Measurements from ENCODE around the gene OR6S1.

The OR6S1 gene

GRCh38 chr14:20641591-20641990 is at the start of gene OR6S1:
Gene OR6S1 (minus strand): TSS chr14:20641691. CDS start chr14:20641691, 0 bp downstream.
- H3K4me1 ChIP-seq (ENCODE audit: control insufficient read depth, insufficient read depth, low read length): no peaks in the 10 kb centered on the region
- ChIA-PET POLR2A (no interaction called here), CTCF (no interaction called here)
- no peaks in the 10 kb centered on the region for H3K36me3 ChIP-seq (ENCODE audit: control insufficient read depth in 2 of 2, insufficient read depth in 1 of 2, low read length in 2 of 2)
- H3K27ac ChIP-seq (ENCODE audit: extremely low read depth, low read depth, low read length): no peak within 1 kb of the TSS
- TF ChIP-seq KLF10 (tag by site-specific recombination; IDR thresholded peaks at IDR 0.05) (no peak), SALL2 (tag by site-specific recombination; IDR thresholded peaks at IDR 0.05; ENCODE audit: borderline replicate concordance) (no peak), ZNF112 (tag by site-specific recombination; IDR thresholded peaks at IDR 0.05) (no peak), PRDM10 (tag by site-specific recombination; IDR thresholded peaks at IDR 0.05) (no peak)
- H3K4me3 ChIP-seq (ENCODE audit: low read depth, low read length): no peak within 1 kb of the TSS
- no peaks in the 10 kb centered on the region for H3K9me3 ChIP-seq (ENCODE audit: control insufficient read depth, insufficient read depth, low read depth, low read length)

GRCh38 chr14:20690848-20691640 is 49.6 kb upstream of the OR6S1 start:
- Histone ChIP-seq H3K27ac (ENCODE audit: extremely low read depth, low read depth, low read length) (no peak overlapping the region), H3K9me3 (ENCODE audit: control insufficient read depth, insufficient read depth, low read depth, low read length) (no peaks in the 10 kb centered on the region), H3K36me3 (ENCODE audit: control insufficient read depth in 2 of 2, insufficient read depth in 1 of 2, low read length in 2 of 2) (no peaks in the 10 kb centered on the region), H3K4me1 (ENCODE audit: control insufficient read depth, insufficient read depth, low read length) (no peaks in the 10 kb centered on the region), H3K4me3 (ENCODE audit: low read depth, low read length) (no peak overlapping the region)
- CTCF ChIA-PET: interaction anchor here (0.6 to 2.3 kb wide), 25 partner anchors 9 to 364 kb away, joined by 3 to 28 read pairs (median 4); no protein-coding TSS in a partner anchor
- POLR2A ChIA-PET: interaction anchor here (1.0 kb wide), 1 partner anchor 230 kb away, joined by 3 read pairs; the partner anchor contains the start of gene PIP4P1
- peak; percentile 100 for TF ChIP-seq PRDM10 (tag by site-specific recombination; IDR thresholded peaks at IDR 0.05)
- peak; percentile 94 for TF ChIP-seq ZNF654 (tag by site-specific recombination; IDR thresholded peaks at IDR 0.05; ENCODE audit: low read depth)
- TF ChIP-seq ZNF544 (tag by site-specific recombination; IDR thresholded peaks at IDR 0.05): no peak
- TF ChIP-seq IKZF3 (tag by site-specific recombination; IDR thresholded peaks at IDR 0.05): 0 out of 2 replicates have a peak, but pooled peaks have one; percentile 25
- no peak for TF ChIP-seq ZNF555 (tag by site-specific recombination; conservative IDR thresholded peaks at IDR 0.05)
- 0 out of 2 replicates have a peak, but pooled peaks have one; percentile 26 for TF ChIP-seq ZNF692 (tag by site-specific recombination; IDR thresholded peaks at IDR 0.05)
- TF ChIP-seq ZBTB17 (tag by site-specific recombination; IDR thresholded peaks at IDR 0.05): peak; percentile 50
- peak; percentile 60; the same call in 1 of the 2 replicates for TF ChIP-seq SCRT1 (tag by site-specific recombination; IDR thresholded peaks at IDR 0.05; ENCODE audit: borderline replicate concordance)
- peak; percentile 53 for TF ChIP-seq CTCF (tag by site-specific recombination; IDR thresholded peaks at IDR 0.05)
- peak; percentile 9 for TF ChIP-seq ZBTB26 (tag by site-specific recombination; optimal IDR thresholded peaks at IDR 0.05)
- TF ChIP-seq ZNF280D (tag by site-specific recombination; IDR thresholded peaks at IDR 0.05): no peak
- TF ChIP-seq ZNF274 (IDR thresholded peaks at IDR 0.05; ENCODE audit: low read length): no peak
- no peak for TF ChIP-seq ZNF274 (tag by site-specific recombination; IDR thresholded peaks at IDR 0.05; ENCODE audit: borderline replicate concordance)

All from HEK293 (cell line).